ENCODE data around the gene SCYGR6. TPM values are rescaled to one million over a fixed set of nuclear protein-coding genes. Genes with fewer than 3 reads are reported as not detected.

The SCYGR6 gene
- total RNA-seq, 1 experiment from 2014 or later = not detected

- H3K4me3 Mint-ChIP-seq = no peak overlapping the region
- CTCF ChIA-PET = interaction anchor here (1.0 kb wide), 1 partner anchor 18 kb away, joined by 6 read pairs; no protein-coding TSS in a partner anchor
- no peaks in the 10 kb centered on the region for H3K36me3 Mint-ChIP-seq
- H3K4me1 Mint-ChIP-seq = peaks cover 1% of the 10 kb centered on the region; the same call in 1 of the 2 replicates
- no peak for TF ChIP-seq NR3C1 (CRISPR knock-in tag; conservative IDR thresholded peaks at IDR 0.05; ENCODE audit: low read depth)
- no peak for TF ChIP-seq E2F5 (CRISPR knock-in tag; IDR thresholded peaks at IDR 0.05)
- peak; percentile 74 for TF ChIP-seq CTCF (IDR thresholded peaks at IDR 0.05)
- no peak for TF ChIP-seq HMGXB4 (CRISPR knock-in tag; IDR thresholded peaks at IDR 0.05)
- no peak for TF ChIP-seq ZNF317 (CRISPR knock-in tag; IDR thresholded peaks at IDR 0.05; ENCODE audit: borderline replicate concordance, low read depth)
- TF ChIP-seq TEAD1 (CRISPR knock-in tag; IDR thresholded peaks at IDR 0.05) = peak; percentile 63; the same call in 1 of the 2 replicates
- no peak for TF ChIP-seq ZNF232 (CRISPR knock-in tag; IDR thresholded peaks at IDR 0.05)
- no peak for TF ChIP-seq MAX (CRISPR knock-in tag; IDR thresholded peaks at IDR 0.05)
- no peak for TF ChIP-seq CBFB (CRISPR knock-in tag; IDR thresholded peaks at IDR 0.05; ENCODE audit: low read depth)
- no peak for TF ChIP-seq EMX1 (CRISPR knock-in tag; IDR thresholded peaks at IDR 0.05)
- TF ChIP-seq MYBL2 (CRISPR knock-in tag; IDR thresholded peaks at IDR 0.05) = no peak
- no peak for TF ChIP-seq PRDM15 (CRISPR knock-in tag; IDR thresholded peaks at IDR 0.05)
- no peak for TF ChIP-seq FOXP4 (CRISPR knock-in tag; IDR thresholded peaks at IDR 0.05)
- H3K9me3 Mint-ChIP-seq = no peaks in the 10 kb centered on the region
- H3K27me3 Mint-ChIP-seq (ENCODE audit: low read depth) = no peaks in the 10 kb centered on the region
- H3K27ac Mint-ChIP-seq = no peak overlapping the region; the same call in 1 of the 2 replicates
- POLR2A ChIA-PET = no interaction called here
- ATAC-seq (peak; percentile 95), DNase-seq (ENCODE audit: low spot score) (peak; percentile 77)
Observed at GRCh38 chr2:227748079-227748478, 23.5 kb upstream of the SCYGR6 start.

- no peaks in the 10 kb centered on the region for H3K27me3 Mint-ChIP-seq (ENCODE audit: low read depth)
- DNase-seq (ENCODE audit: low spot score) = no peak
- no peaks in the 10 kb centered on the region for H3K9me3 Mint-ChIP-seq
- no peak within 1 kb of the TSS for H3K27ac Mint-ChIP-seq
- no peaks in the 10 kb centered on the region for H3K36me3 Mint-ChIP-seq
- no peak within 1 kb of the TSS for H3K4me3 Mint-ChIP-seq
- CTCF ChIA-PET = interaction anchor here (1.2 kb wide), 1 partner anchor 20 kb away, joined by 3 read pairs; no protein-coding TSS in a partner anchor
- ATAC-seq = no peak
- POLR2A ChIA-PET = no interaction called here
- H3K4me1 Mint-ChIP-seq = 0 out of 2 replicates have a peak, but pooled peaks cover 2% of the 10 kb centered on the region
- TF ChIP-seq CREB1 (CRISPR knock-in tag; IDR thresholded peaks at IDR 0.05) (no peak), NFATC4 (CRISPR knock-in tag; IDR thresholded peaks at IDR 0.05) (no peak), ATF2 (CRISPR knock-in tag; IDR thresholded peaks at IDR 0.05; ENCODE audit: borderline replicate concordance, low read depth) (no peak), ETV6 (CRISPR knock-in tag; IDR thresholded peaks at IDR 0.05) (no peak), NR1H2 (CRISPR knock-in tag; IDR thresholded peaks at IDR 0.05) (no peak), TEAD1 (CRISPR knock-in tag; IDR thresholded peaks at IDR 0.05) (no peak), ZNF281 (CRISPR knock-in tag; IDR thresholded peaks at IDR 0.05) (no peak), ZNF416 (CRISPR knock-in tag; IDR thresholded peaks at IDR 0.05) (no peak), ELF4 (CRISPR knock-in tag; IDR thresholded peaks at IDR 0.05; ENCODE audit: low read depth) (no peak)
Observed at GRCh38 chr2:227745594-227745993, 21.0 kb upstream of the SCYGR6 start, which contains the start of gene SCYGR8. Gene SCYGR8, plus strand, starts transcription at chr2:227745894. Its CDS starts 0 bp downstream, at chr2:227745894.
